Skeletal muscle satellite cell (primary cell): Measurements from ENCODE around the gene ARL6IP5.

Source experiments
- H3K27me3 ChIP-seq: 2 replicates; pipeline ENCODE4 v1.7.0; 2013; ENCODE audit warnings: low read length; ENCODE audit not compliant: control insufficient read depth, insufficient read depth
- H3K36me3 ChIP-seq: 2 replicates; pipeline ENCODE4 v1.7.0; 2013; ENCODE audit warnings: mild to moderate bottlenecking, control low read depth, low read length; ENCODE audit not compliant: insufficient read depth
- H3K4me1 ChIP-seq: 2 replicates; pipeline ENCODE4 v1.7.0; 2013; ENCODE audit warnings: low read length; ENCODE audit not compliant: control insufficient read depth, insufficient read depth
- H3K4me2 ChIP-seq: 2 replicates; pipeline ENCODE4 v1.7.0; 2013; ENCODE audit warnings: mild to moderate bottlenecking, low read length
- H3K4me3 ChIP-seq: 2 replicates; pipeline ENCODE4 v1.7.0; 2013; ENCODE audit warnings: low read length
- H3K9ac ChIP-seq: 2 replicates; pipeline ENCODE4 v1.7.0; 2013; ENCODE audit warnings: mild to moderate bottlenecking, low read depth, low read length, moderate library complexity
- H3K9me3 ChIP-seq: replicated peaks from 2 replicates; pipeline ENCODE4 v1.7.0; 2013; ENCODE audit warnings: mild to moderate bottlenecking, control low read depth, low read length

Gene ARL6IP5

GRCh38 chr3:69088063-69088462, 3.3 kb downstream of the ARL6IP5 start:
- Histone ChIP-seq H3K27me3 (no peaks in the 10 kb centered on the region), H3K9me3 (no peaks in the 10 kb centered on the region), H3K4me2 (peak overlapping the region; percentile 86), H3K9ac (peak overlapping the region; percentile 95), H3K4me1 (peaks cover 70% of the 10 kb centered on the region), H3K36me3 (peaks cover 21% of the 10 kb centered on the region), H3K4me3 (peak overlapping the region; percentile 25)

DNA sequence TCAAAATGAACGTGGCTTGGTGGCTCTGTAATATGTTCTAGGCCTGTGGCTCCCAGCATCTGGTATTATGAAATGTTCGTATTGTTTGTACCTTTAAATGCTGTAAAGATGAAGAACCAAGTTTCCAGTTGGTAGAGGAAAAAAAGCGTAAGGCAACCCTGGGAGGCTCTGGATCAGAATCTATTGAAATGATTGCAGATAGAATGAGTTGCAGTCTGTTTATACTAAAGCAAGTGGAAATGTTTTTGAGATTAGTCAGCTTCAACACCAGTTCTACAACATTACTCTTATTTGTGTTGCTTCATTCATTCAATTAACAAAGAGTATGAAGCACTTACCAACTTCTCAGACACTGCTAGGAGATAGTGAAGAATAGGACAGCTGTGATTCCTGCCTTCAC, 5.3 kb downstream of the ARL6IP5 start:
- H3K36me3 ChIP-seq: peaks cover 28% of the 10 kb centered on the region
- peak overlapping the region; percentile 32 for H3K9ac ChIP-seq
- no peak overlapping the region for H3K4me3 ChIP-seq
- no peaks in the 10 kb centered on the region for H3K27me3 ChIP-seq
- H3K4me2 ChIP-seq: peak overlapping the region; percentile 63
- H3K4me1 ChIP-seq: peaks cover 72% of the 10 kb centered on the region
- no peaks in the 10 kb centered on the region for H3K9me3 ChIP-seq

DNA sequence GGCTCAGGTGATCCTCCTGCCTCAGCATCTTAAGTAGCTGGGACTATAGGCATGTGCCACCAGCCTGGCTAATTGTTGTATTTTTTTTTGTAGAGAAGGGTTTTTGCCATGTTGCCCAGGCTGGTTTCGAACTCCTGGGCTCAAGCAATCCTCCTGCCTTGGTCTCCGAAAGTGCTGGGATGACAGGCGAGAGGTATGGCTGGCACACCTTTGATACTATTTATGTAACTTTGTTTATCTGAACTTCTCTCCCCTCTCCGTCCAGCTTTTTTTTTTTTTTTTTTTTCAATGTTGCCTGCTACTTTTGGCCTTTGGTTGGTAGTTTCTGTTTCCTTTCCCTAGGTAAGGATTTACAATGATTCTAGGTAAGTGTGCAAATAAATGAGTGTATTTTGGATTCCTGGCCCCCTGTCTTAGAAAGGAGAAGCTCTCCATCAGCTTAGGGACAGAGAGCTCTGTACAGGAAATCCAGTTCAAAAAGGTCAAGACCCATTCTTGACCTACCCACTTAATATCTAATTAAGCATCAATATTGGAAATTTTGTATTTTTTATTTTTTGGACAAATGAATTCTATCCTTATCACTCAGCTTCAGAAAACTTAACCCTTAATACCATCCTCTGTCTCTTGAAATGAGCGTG, 6.8 kb downstream of the ARL6IP5 start:
- no peaks in the 10 kb centered on the region for H3K27me3 ChIP-seq
- peak overlapping the region; percentile 19 for H3K4me2 ChIP-seq
- H3K4me3 ChIP-seq: no peak overlapping the region

GRCh38 chr3:69092030-69092516, 7.3 kb downstream of the ARL6IP5 start:
- Histone ChIP-seq H3K9ac (no peak overlapping the region), H3K4me2 (peak overlapping the region; percentile 19), H3K9me3 (no peaks in the 10 kb centered on the region), H3K4me1 (peaks cover 70% of the 10 kb centered on the region), H3K4me3 (no peak overlapping the region), H3K36me3 (peaks cover 29% of the 10 kb centered on the region), H3K27me3 (no peaks in the 10 kb centered on the region)

More for the DNA sequence above, 6.8 kb downstream of the ARL6IP5 start:
- H3K9me3 ChIP-seq: no peaks in the 10 kb centered on the region
- H3K36me3 ChIP-seq: peaks cover 29% of the 10 kb centered on the region
- no peak overlapping the region for H3K9ac ChIP-seq
- peaks cover 74% of the 10 kb centered on the region for H3K4me1 ChIP-seq

DNA sequence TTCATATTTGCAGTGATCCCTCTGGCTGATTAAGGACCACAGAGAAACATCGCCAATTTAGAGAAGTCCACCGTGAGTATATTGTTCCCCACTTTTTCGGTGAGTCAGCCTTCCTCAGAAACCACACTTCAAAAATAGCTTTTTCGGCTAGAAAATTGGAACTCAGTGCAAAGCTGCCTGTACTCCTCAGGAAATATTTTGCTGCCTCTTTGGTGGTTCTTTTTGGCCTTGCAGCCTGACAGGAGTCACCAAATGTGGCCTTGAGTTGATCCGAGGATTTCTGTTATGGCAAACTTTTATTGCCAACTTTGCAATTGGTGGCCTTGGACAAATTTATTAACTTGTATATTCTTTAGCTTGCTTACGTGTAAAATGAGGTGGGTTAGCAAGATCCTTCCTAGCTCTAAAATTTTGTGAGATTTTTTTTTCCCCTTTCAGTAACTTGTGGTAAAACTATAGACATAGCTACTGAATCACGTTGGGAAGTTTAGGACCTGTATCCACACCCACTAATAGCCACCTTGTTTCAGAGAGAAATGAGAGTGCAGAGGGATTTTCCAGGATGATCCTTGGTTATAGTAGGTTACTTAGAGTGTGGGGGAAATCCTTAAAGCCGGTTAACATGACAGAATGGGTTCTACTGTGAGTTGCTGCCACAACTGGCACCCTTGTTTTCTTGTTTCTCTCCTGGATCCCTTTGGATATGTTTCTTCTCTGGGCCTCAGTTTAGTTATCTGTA, 9.9 kb downstream of the ARL6IP5 start:
- Histone ChIP-seq H3K9me3 (no peaks in the 10 kb centered on the region), H3K4me1 (peaks cover 50% of the 10 kb centered on the region), H3K4me3 (no peak overlapping the region), H3K36me3 (peaks cover 33% of the 10 kb centered on the region), H3K4me2 (peak overlapping the region; percentile 59), H3K9ac (peak overlapping the region; percentile 27), H3K27me3 (no peaks in the 10 kb centered on the region)

DNA sequence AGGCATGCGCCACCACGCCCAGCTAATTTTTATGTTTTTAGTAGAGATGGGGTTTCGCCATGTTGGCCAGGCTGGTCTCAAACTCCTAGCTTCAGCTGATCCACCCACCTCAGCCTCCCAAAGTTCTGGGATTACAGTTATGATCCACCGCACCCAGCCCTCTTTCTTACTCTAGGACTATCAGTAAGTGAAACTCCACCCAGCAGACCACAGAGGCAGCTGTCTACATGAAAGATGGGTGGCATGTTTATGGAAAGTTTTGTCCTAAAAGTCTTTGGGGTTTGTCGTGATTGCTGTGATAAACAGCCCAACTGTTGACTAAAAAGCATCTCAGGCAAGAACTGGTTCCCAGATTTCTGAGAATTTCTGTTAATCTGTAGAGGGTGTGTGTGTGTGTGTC, 10.9 kb downstream of the ARL6IP5 start:
- Histone ChIP-seq H3K4me2 (no peak overlapping the region), H3K9ac (no peak overlapping the region), H3K4me1 (peaks cover 40% of the 10 kb centered on the region), H3K27me3 (no peaks in the 10 kb centered on the region), H3K36me3 (peaks cover 30% of the 10 kb centered on the region), H3K9me3 (no peaks in the 10 kb centered on the region), H3K4me3 (no peak overlapping the region)

DNA sequence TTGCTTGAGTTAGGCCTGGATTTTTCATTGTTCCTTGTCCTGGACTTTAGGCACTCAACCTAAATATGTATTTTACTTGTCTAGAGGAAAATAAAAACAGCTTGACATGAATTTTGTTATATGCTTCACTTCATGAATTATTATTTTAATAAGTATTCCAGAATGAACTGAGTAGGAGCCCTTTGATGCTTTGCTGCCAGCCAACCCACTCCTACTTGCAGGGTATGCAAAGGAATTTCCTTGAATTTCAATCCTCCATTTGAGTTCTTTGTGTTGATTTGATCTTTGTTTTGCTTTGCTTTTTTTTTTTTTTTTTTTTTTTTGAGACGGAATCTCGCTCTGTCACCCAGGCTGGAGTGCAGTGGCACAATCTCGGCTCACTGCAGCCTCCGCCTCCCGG, 11.6 kb downstream of the ARL6IP5 start:
- Histone ChIP-seq H3K4me2 (no peak overlapping the region), H3K4me1 (peaks cover 38% of the 10 kb centered on the region), H3K9me3 (no peaks in the 10 kb centered on the region), H3K36me3 (peaks cover 34% of the 10 kb centered on the region), H3K9ac (no peak overlapping the region), H3K4me3 (no peak overlapping the region), H3K27me3 (no peaks in the 10 kb centered on the region)

GRCh38 chr3:69097407-69098086, 12.8 kb downstream of the ARL6IP5 start:
- Histone ChIP-seq H3K9ac (no peak overlapping the region), H3K27me3 (no peaks in the 10 kb centered on the region), H3K36me3 (peaks cover 41% of the 10 kb centered on the region), H3K9me3 (no peaks in the 10 kb centered on the region), H3K4me2 (no peak overlapping the region), H3K4me3 (no peak overlapping the region), H3K4me1 (peaks cover 27% of the 10 kb centered on the region)

DNA sequence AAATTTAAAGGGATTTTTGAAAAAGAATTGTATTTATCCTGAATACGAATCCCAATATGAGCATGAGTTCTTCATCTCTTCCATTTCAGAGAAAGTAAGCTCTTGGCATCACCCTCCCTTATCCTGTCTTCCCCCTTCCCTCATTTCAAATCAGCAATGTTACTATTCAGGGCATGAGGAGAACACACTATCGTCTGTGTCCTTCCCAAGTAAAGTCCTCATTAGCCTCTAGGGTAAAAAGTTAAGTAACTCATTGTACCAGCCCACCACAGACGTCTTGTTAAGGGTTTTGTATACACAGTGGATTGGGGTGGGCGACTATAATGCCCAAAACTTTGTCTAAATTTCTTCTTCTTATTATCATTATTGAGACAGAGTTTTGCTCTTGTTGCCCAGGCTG, 14.8 kb downstream of the ARL6IP5 start:
- peaks cover 56% of the 10 kb centered on the region for H3K36me3 ChIP-seq
- H3K9me3 ChIP-seq: no peaks in the 10 kb centered on the region

GRCh38 chr3:69102384-69102783, 17.6 kb downstream of the ARL6IP5 start:
- Histone ChIP-seq H3K9me3 (no peaks in the 10 kb centered on the region), H3K27me3 (no peaks in the 10 kb centered on the region), H3K9ac (no peak overlapping the region), H3K4me1 (peaks cover 28% of the 10 kb centered on the region), H3K4me3 (no peak overlapping the region), H3K4me2 (no peak overlapping the region), H3K36me3 (peaks cover 60% of the 10 kb centered on the region)

More for the DNA sequence above, 14.8 kb downstream of the ARL6IP5 start:
- Histone ChIP-seq H3K27me3 (no peaks in the 10 kb centered on the region), H3K4me3 (no peak overlapping the region), H3K4me1 (peaks cover 19% of the 10 kb centered on the region), H3K4me2 (no peak overlapping the region), H3K9ac (no peak overlapping the region)

DNA sequence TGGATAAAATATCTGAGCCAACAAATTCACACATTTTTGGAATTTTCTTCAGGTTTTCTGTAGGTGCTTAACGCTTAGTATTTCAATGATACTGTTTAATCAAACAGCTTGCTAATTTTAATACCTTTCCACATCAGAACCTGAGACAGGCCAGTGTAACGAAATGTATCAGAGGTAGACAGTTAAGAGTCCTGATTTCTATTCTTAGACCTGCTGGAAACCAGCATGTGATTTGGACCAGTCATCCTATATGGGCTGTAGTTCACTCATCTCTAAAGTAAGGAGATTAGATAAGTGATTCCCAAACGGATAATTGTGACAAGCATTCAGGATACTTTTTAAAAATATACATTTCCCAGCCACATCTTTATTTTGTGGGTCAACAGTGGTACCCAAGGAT, 18.4 kb downstream of the ARL6IP5 start:
- H3K9ac ChIP-seq: no peak overlapping the region
- no peak overlapping the region for H3K4me2 ChIP-seq
- H3K36me3 ChIP-seq: peaks cover 56% of the 10 kb centered on the region
- no peaks in the 10 kb centered on the region for H3K9me3 ChIP-seq
- peaks cover 24% of the 10 kb centered on the region for H3K4me1 ChIP-seq
- H3K4me3 ChIP-seq: no peak overlapping the region
- no peaks in the 10 kb centered on the region for H3K27me3 ChIP-seq
